K562 (cell line): ENCODE measurements around the gene COMMD4. TPM values are rescaled to one million over a fixed set of nuclear protein-coding genes. Genes with fewer than 3 reads are reported as not detected.

Source experiments
- ATAC-seq: fragments of 200-7000 bp; cut with Tn5 transposase; 3 replicates; pipeline ENCODE4 v1.9.1; 2020; ENCODE audit warnings: moderate library complexity
- BruUV-seq: library from RNA; stranded (reverse); fragments of 400-500 nt; replicated peaks from 2 replicates; lab custom pipeline; 2021; lab: Mats Ljungman, UMichigan
- CTCF ChIA-PET: fragments of 300-600 bp; formaldehyde crosslinking; extraction: SDS; loops from one replicate; lab custom pipeline; 2021; ENCODE audit warnings: low intra/inter-chr PET ratio; lab: Yijun Ruan, JAX
- POLR2A ChIA-PET: fragments of 300-600, 350-650 bp; sonication (Branson Sonifier 250); formaldehyde crosslinking; extraction: SDS; loops from one replicate; lab custom pipeline; 2021; ENCODE audit warnings: antibody characterized with exemption, inconsistent platforms; lab: Yijun Ruan, JAX
- DNase-seq, 4 experiments: peaks; one replicate each; pipeline versions ENCODE4 v3.0.0 to v3.0.0-alpha.2; 2011 to 2018; ENCODE audit warnings: low spot score in 3 of 4, mixed read lengths in 3 of 4; ENCODE audit errors: extremely low read depth in 1 of 4
- FAIRE-seq: peaks from 2 replicates; lab custom pipeline; 2011; peaks lifted over from hg19 to GRCh38; lab: Jason Lieb, UNC
- H2AFZ ChIP-seq: 2 replicates; pipeline ENCODE4 v1.6.0; 2011; ENCODE audit warnings: low read depth, low read length, control low read depth, inconsistent platforms
- H3K27ac ChIP-seq: fragments of 200-600 bp; 3 replicates; pipeline ENCODE4 v1.8.0; 2011; ENCODE audit warnings: low read depth, mild to moderate bottlenecking, control low read depth, inconsistent platforms, low read length, moderate library complexity, mixed read lengths; ENCODE audit errors: extremely low read depth
- H3K27me3 ChIP-seq, 2 experiments: fragments of 300-600 bp in 1 of 2; 2 replicates in 1 of 2; 3 replicates in 1 of 2; pipeline versions ENCODE4 v1.6.0 to v1.8.0; 2011; ENCODE audit warnings: inconsistent platforms in 2 of 2, low read length in 2 of 2, mild to moderate bottlenecking in 1 of 2, mixed read lengths in 1 of 2, moderate library complexity in 1 of 2; ENCODE audit not compliant: control insufficient read depth in 2 of 2, insufficient read depth in 2 of 2
- H3K36me3 ChIP-seq: fragments of 300-600 bp; 3 replicates; pipeline ENCODE4 v1.8.0; 2011; ENCODE audit warnings: mild to moderate bottlenecking, low read length, inconsistent platforms; ENCODE audit not compliant: control insufficient read depth, insufficient read depth
- H3K4me1 ChIP-seq, 2 experiments: fragments of 200-600 bp in 1 of 2; replicated peaks in 1 of 2; 2 replicates in 1 of 2; 3 replicates in 1 of 2; pipeline versions ENCODE4 v1.5.1 to v1.8.0; 2011; ENCODE audit warnings: inconsistent platforms in 2 of 2, low read length in 2 of 2, mild to moderate bottlenecking in 1 of 2, mixed read lengths in 1 of 2, moderate library complexity in 1 of 2; ENCODE audit not compliant: control insufficient read depth in 2 of 2, insufficient read depth in 2 of 2
- H3K4me2 ChIP-seq: 2 replicates; pipeline ENCODE4 v1.6.1; 2011; ENCODE audit warnings: low read length, control low read depth, inconsistent platforms, mixed read lengths; ENCODE audit not compliant: insufficient read depth
- H3K4me3 ChIP-seq: fragments of 200-600 bp; sonication (generic), shearing (Covaris generic); 2 replicates; pipeline ENCODE4 v1.5.1; 2016; ENCODE audit warnings: control low read depth, inconsistent platforms
- H3K79me2 ChIP-seq: fragments of 200-600 bp; 3 replicates; pipeline ENCODE4 v1.8.0; 2011; ENCODE audit warnings: low read length, inconsistent platforms; ENCODE audit not compliant: control insufficient read depth, insufficient read depth
- H3K9ac ChIP-seq, 2 experiments: 2 replicates each; pipeline versions ENCODE4 v1.6.0 to v1.6.1; 2011; ENCODE audit warnings: low read depth in 2 of 2, low read length in 2 of 2, control low read depth in 1 of 2, inconsistent platforms in 1 of 2, mild to moderate bottlenecking in 1 of 2, mixed read lengths in 1 of 2; ENCODE audit not compliant: insufficient read depth in 1 of 2
- H3K9me1 ChIP-seq: one replicate; pipeline ENCODE4 v1.6.0; 2011; ENCODE audit warnings: inconsistent platforms, mild to moderate bottlenecking, low read length, moderate library complexity; ENCODE audit not compliant: control insufficient read depth, insufficient read depth
- H3K9me3 ChIP-seq: replicated peaks from 2 replicates; pipeline ENCODE4 v1.5.1; 2011; ENCODE audit warnings: low read depth, low read length, inconsistent platforms; ENCODE audit not compliant: control insufficient read depth, insufficient read depth
- H4K20me1 ChIP-seq: replicated peaks from 2 replicates; pipeline ENCODE4 v1.6.1; 2011; ENCODE audit warnings: low read length, inconsistent platforms, mixed read lengths; ENCODE audit not compliant: control insufficient read depth, insufficient read depth
- ATF4 ChIP-seq: fragments of 450-650 bp; formaldehyde crosslinking; IDR thresholded peaks from 2 replicates; pipeline ENCODE4 v1.4.0; 2022; ENCODE audit warnings: mild to moderate bottlenecking, moderate library complexity
- CHAMP1 ChIP-seq: fragments of 450-650 bp; IDR thresholded peaks from 2 replicates; pipeline ENCODE4 v1.6.1; 2016; ENCODE audit warnings: mild to moderate bottlenecking
- CREM ChIP-seq: IDR thresholded peaks from 2 replicates; pipeline ENCODE4 v1.6.1; 2014; ENCODE audit warnings: antibody characterized with exemption, low read depth
- HIVEP1 ChIP-seq: fragments of 250-450 bp; sonication (Bioruptor Pico); IDR thresholded peaks from 2 replicates; pipeline ENCODE4 v1.4.0; 2020; ENCODE audit warnings: mild to moderate bottlenecking
- KLF16 ChIP-seq: IDR thresholded peaks from 2 replicates; pipeline ENCODE4 v1.6.1; 2016; ENCODE audit warnings: antibody characterized with exemption
- NCOR1 ChIP-seq: fragments of 450-650 bp; IDR thresholded peaks from 2 replicates; pipeline ENCODE4 v1.6.1; 2016; ENCODE audit warnings: mild to moderate bottlenecking, moderate library complexity
- NFRKB ChIP-seq: fragments of 450-650 bp; IDR thresholded peaks from 2 replicates; pipeline ENCODE4 v1.6.1; 2016; ENCODE audit warnings: low read depth
- PPARD ChIP-seq: fragments of 250-450 bp; sonication (Bioruptor Pico); IDR thresholded peaks from 2 replicates; pipeline ENCODE4 v1.8.0; 2022; ENCODE audit warnings: inconsistent platforms, mild to moderate bottlenecking, moderate library complexity
- RAD51 ChIP-seq: fragments of 450-650 bp; IDR thresholded peaks from 2 replicates; pipeline ENCODE4 v1.7.1; 2016; ENCODE audit warnings: low read depth, mild to moderate bottlenecking, borderline replicate concordance
- STAT5B ChIP-seq: fragments of 250-450 bp; sonication (Bioruptor Pico); IDR thresholded peaks from 2 replicates; pipeline ENCODE4 v1.8.0; 2021; ENCODE audit warnings: mild to moderate bottlenecking, inconsistent platforms
- ZBTB8A ChIP-seq: fragments of 450-650 bp; IDR thresholded peaks from 2 replicates; pipeline ENCODE4 v1.6.1; 2018; ENCODE audit warnings: mild to moderate bottlenecking, moderate library complexity; ENCODE audit not compliant: partially characterized antibody
- ZNF830 ChIP-seq: fragments of 250-450 bp; sonication (Bioruptor Pico); IDR thresholded peaks from 2 replicates; pipeline ENCODE4 v1.5.0; 2021; ENCODE audit warnings: mild to moderate bottlenecking
- WGBS: fragments of 100-300 bp; shearing (Covaris generic); methylation state at CpG from one replicate; pipeline ENCODE4 v1.1.6; 2016; ENCODE audit warnings: low coverage, mixed read lengths; ENCODE audit not compliant: insufficient coverage; ENCODE audit errors: missing lambda C conversion rate; 5-methylcytosine and 5-hydroxymethylcytosine counted together
- in situ Hi-C: fragments of 300-500 bp; cut with MboI; formaldehyde crosslinking; loops from 4 replicates; pipeline ENCODE4 v1.15.0; 2018; ENCODE audit warnings: inconsistent platforms, mixed read lengths
- intact Hi-C: fragments of 100-400 bp; cut with micrococcal nuclease; formaldehyde crosslinking; loops from 2 replicates; pipeline ENCODE4 v1.14.2; 2022
- polyA plus RNA-seq, 8 experiments: library from polyadenylated mRNA; depleted of rRNA in 4 of 8; stranded (reverse) in 5 of 8; unstranded in 3 of 8; fragments of >200 nt; fragmentation: Nextera tagmentation in 2 of 8; fragmentation: Illumina TruSeq in 1 of 8; extraction: Ambion mirVana in 2 of 8; extraction: Trizol in 1 of 8; gene quantifications; 2 replicates each; pipeline versions ENCODE4 v1.2.1 to v1.2.3, GENCODE V29; 2011 to 2014; ENCODE audit warnings: inconsistent platforms in 1 of 8, missing spikeins in 1 of 8
- total RNA-seq, 7 experiments: library from RNA; depleted of rRNA in 6 of 7; stranded (reverse); fragments of >200 nt in 6 of 7; fragmentation: Illumina TruSeq in 2 of 7; extraction: Trizol in 2 of 7; gene quantifications; 2 replicates each; pipeline versions ENCODE4 v1.2.1 to v1.2.3, GENCODE V29; 2011 to 2021; ENCODE audit warnings: low replicate concordance in 1 of 7
- TF ChIP-seq, protein P1 (sequence below): fragments of 450-650 bp; IDR thresholded peaks from 2 replicates; pipeline ENCODE4 v1.6.1; 2017; ENCODE audit warnings: mild to moderate bottlenecking, moderate library complexity

Gene COMMD4
- total and polyA plus RNA-seq, 9 of the 15 experiments (the other 6 are each of a cell fraction or from before 2014, with no cell fraction given), result 20.4 to 140 (median 63.9) TPM

DNA sequence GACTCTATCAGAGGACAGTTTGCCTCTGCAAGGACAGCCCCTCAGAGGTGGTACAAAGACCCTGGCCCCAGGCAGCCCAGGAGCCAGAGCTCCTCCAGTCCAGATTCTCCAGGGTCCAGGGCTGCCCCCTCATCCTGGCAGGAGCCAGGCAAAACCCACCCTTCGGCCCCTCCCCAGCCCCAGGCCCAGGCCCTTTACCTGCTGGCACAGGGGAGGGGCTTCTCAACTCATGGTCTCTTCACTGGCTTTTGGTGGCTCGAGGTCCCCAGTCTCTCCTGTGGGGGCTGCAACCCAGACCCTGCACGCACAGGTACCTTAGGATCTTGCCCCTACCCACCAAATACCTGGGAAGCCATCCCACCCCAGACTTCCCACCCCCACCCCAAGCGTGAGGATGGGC lies 19.5 kb downstream of the COMMD4 start:
- peaks cover 42% of the 10 kb centered on the region; the same call in 2 of the 3 replicates for H3K36me3 ChIP-seq
- H3K4me2 ChIP-seq, result no peak overlapping the region
- POLR2A ChIA-PET, result interaction anchor here (0.6 to 3.9 kb wide), 3 partner anchors 13 to 1953 kb away, joined by 3 to 36 read pairs (median 3); partner anchors contain the start of gene MAN2C1
- H3K27me3 ChIP-seq, result no peaks in the 10 kb centered on the region; a peak in 1 of 5 replicates
- H3K27ac ChIP-seq, result no peak overlapping the region
- no peak overlapping the region for H2AFZ ChIP-seq
- FAIRE-seq, result no peak
- DNase-seq, result no peak
- no peak for TF ChIP-seq KLF16
- TF ChIP-seq HIVEP1, result no peak
- no peak for TF ChIP-seq RAD51
- TF ChIP-seq NFRKB, result no peak
- TF ChIP-seq ZNF830 (CRISPR knock-in tag), result no peak
- no peak for TF ChIP-seq ZBTB8A
- no peak for TF ChIP-seq CREM
- no peak for TF ChIP-seq NCOR1
- TF ChIP-seq PPARD (CRISPR knock-in tag), result no peak
- no peak for TF ChIP-seq ATF4 (CRISPR knock-in tag)
- TF ChIP-seq, protein P1, sequence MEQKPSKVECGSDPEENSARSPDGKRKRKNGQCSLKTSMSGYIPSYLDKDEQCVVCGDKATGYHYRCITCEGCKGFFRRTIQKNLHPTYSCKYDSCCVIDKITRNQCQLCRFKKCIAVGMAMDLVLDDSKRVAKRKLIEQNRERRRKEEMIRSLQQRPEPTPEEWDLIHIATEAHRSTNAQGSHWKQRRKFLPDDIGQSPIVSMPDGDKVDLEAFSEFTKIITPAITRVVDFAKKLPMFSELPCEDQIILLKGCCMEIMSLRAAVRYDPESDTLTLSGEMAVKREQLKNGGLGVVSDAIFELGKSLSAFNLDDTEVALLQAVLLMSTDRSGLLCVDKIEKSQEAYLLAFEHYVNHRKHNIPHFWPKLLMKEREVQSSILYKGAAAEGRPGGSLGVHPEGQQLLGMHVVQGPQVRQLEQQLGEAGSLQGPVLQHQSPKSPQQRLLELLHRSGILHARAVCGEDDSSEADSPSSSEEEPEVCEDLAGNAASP, result no peak
- no peak for TF ChIP-seq STAT5B (CRISPR knock-in tag)
- no peak for TF ChIP-seq CHAMP1
- BruUV-seq, result no TSS peak
- ATAC-seq, result no peak
- no peaks in the 10 kb centered on the region for H4K20me1 ChIP-seq
- intact Hi-C loops, result no loop called here
- H3K9me3 ChIP-seq, result no peaks in the 10 kb centered on the region
- CTCF ChIA-PET, result no interaction called here
- in situ Hi-C loops, result no loop called here
- peaks cover 0 to 6% of the 10 kb centered on the region in 2 experiments; a peak in 2 of 5 replicates for H3K4me1 ChIP-seq
- no peak overlapping the region for H3K9ac ChIP-seq
- WGBS, result 76% methylated on average over 4 of the region's 4 CpGs
- no peak overlapping the region for H3K4me3 ChIP-seq
- no peaks in the 10 kb centered on the region for H3K79me2 ChIP-seq
- peaks cover under 1% of the 10 kb centered on the region for H3K9me1 ChIP-seq
